IMR-90 (cell line): ENCODE measurements around the gene SCGB3A2. TPM values are rescaled to one million over a fixed set of nuclear protein-coding genes. Genes with fewer than 3 reads are reported as not detected.

Experiments used
- ATAC-seq: fragments of 200-7000 bp; cut with Tn5 transposase; 2 replicates; pipeline ENCODE4 v1.9.1; 2020; ENCODE audit warnings: low read depth, mild to moderate bottlenecking, moderate library complexity
- BruUV-seq: library from RNA; stranded (reverse); fragments of 400-500 nt; replicated peaks from 2 replicates; lab custom pipeline; 2021; lab: Mats Ljungman, UMichigan
- CTCF ChIA-PET: fragments of 300-600 bp; formaldehyde crosslinking; extraction: SDS; loops from one replicate; lab custom pipeline; 2021; ENCODE audit warnings: antibody characterized with exemption; lab: Yijun Ruan, JAX
- POLR2A ChIA-PET: fragments of 300-600 bp; sonication (Branson Sonifier 250); formaldehyde crosslinking; loops from one replicate; lab custom pipeline; 2022; ENCODE audit warnings: antibody characterized with exemption; ENCODE audit not compliant: unreplicated experiment; lab: Charles Lee
- DNase-seq: peaks from one replicate; pipeline ENCODE4 v3.0.0; 2013
- H2AFZ ChIP-seq: replicated peaks from 2 replicates; pipeline ENCODE3; 2013; ENCODE audit warnings: low read length, mild to moderate bottlenecking; ENCODE audit not compliant: poor library complexity
- H2AK5ac ChIP-seq: 2 replicates; pipeline ENCODE4 v1.6.1; 2013; ENCODE audit warnings: low read depth, low read length, inconsistent platforms
- H2AK9ac ChIP-seq: replicated peaks from 2 replicates; pipeline ENCODE3; 2013; ENCODE audit warnings: mild to moderate bottlenecking, low read depth, low read length, moderate library complexity; ENCODE audit not compliant: poor library complexity
- H2BK120ac ChIP-seq: 2 replicates; pipeline ENCODE4 v1.6.1; 2013; ENCODE audit warnings: low read depth, low read length, inconsistent platforms
- H2BK15ac ChIP-seq: 3 replicates; pipeline ENCODE4 v1.6.1; 2013; ENCODE audit warnings: low read depth, low read length, inconsistent platforms
- H2BK20ac ChIP-seq: 2 replicates; pipeline ENCODE4 v1.6.1; 2013; ENCODE audit warnings: low read depth, mild to moderate bottlenecking, inconsistent platforms, low read length, moderate library complexity
- H2BK5ac ChIP-seq: 2 replicates; pipeline ENCODE4 v1.6.1; 2013; ENCODE audit warnings: mild to moderate bottlenecking, low read depth, low read length, inconsistent platforms; ENCODE audit not compliant: poor library complexity, severe bottlenecking
- H3K14ac ChIP-seq: replicated peaks from 2 replicates; pipeline ENCODE4 v1.6.1; 2013; ENCODE audit warnings: low read depth, low read length, inconsistent platforms
- H3K18ac ChIP-seq: 2 replicates; pipeline ENCODE4 v1.6.1; 2013; ENCODE audit warnings: low read depth, low read length, control low read depth
- H3K23ac ChIP-seq: 2 replicates; pipeline ENCODE4 v1.6.1; 2013; ENCODE audit warnings: low read depth, low read length, inconsistent platforms
- H3K27ac ChIP-seq: 2 replicates; pipeline ENCODE4 v1.5.1; 2013; ENCODE audit warnings: mild to moderate bottlenecking, control low read depth, low read length; ENCODE audit not compliant: insufficient read depth
- H3K27me3 ChIP-seq: 2 replicates; pipeline ENCODE4 v1.6.1; 2013; ENCODE audit warnings: low read length; ENCODE audit not compliant: control insufficient read depth, insufficient read depth
- H3K36me3 ChIP-seq: 2 replicates; pipeline ENCODE4 v1.6.1; 2013; ENCODE audit warnings: low read length, mixed read lengths; ENCODE audit not compliant: control insufficient read depth, insufficient read depth
- H3K4ac ChIP-seq: 2 replicates; pipeline ENCODE4 v1.6.1; 2013; ENCODE audit warnings: low read depth, low read length, inconsistent platforms
- H3K4me1 ChIP-seq: 2 replicates; pipeline ENCODE4 v1.6.1; 2013; ENCODE audit warnings: low read length, mixed read lengths; ENCODE audit not compliant: control insufficient read depth, insufficient read depth
- H3K4me2 ChIP-seq: 2 replicates; pipeline ENCODE4 v1.6.1; 2013; ENCODE audit warnings: low read depth, mild to moderate bottlenecking, control low read depth, low read length, moderate library complexity
- H3K4me3 ChIP-seq: 2 replicates; pipeline ENCODE4 v1.5.1; 2013; ENCODE audit warnings: low read depth, mild to moderate bottlenecking, control low read depth, low read length, moderate library complexity; ENCODE audit not compliant: insufficient read depth
- H3K56ac ChIP-seq: 2 replicates; pipeline ENCODE4 v1.6.1; 2013; ENCODE audit warnings: low read length, inconsistent platforms; ENCODE audit not compliant: insufficient read depth; ENCODE audit errors: extremely low read depth
- H3K79me1 ChIP-seq, 2 experiments: 2 replicates each; pipeline ENCODE4 v1.6.1; 2013; ENCODE audit warnings: low read length in 2 of 2, inconsistent platforms in 1 of 2, low read depth in 1 of 2
- H3K9ac ChIP-seq: 2 replicates; pipeline ENCODE4 v1.6.1; 2013; ENCODE audit warnings: low read depth, low read length, control low read depth
- H3K9me1 ChIP-seq: 2 replicates; pipeline ENCODE4 v1.6.1; 2013; ENCODE audit warnings: low read length, inconsistent platforms; ENCODE audit not compliant: insufficient read depth
- H3K9me3 ChIP-seq: 2 replicates; pipeline ENCODE4 v1.6.1; 2013; ENCODE audit warnings: low read length; ENCODE audit not compliant: control insufficient read depth, insufficient read depth
- H4K20me1 ChIP-seq: 2 replicates; pipeline ENCODE4 v1.6.1; 2013; ENCODE audit warnings: low read length, inconsistent platforms; ENCODE audit not compliant: insufficient read depth
- H4K5ac ChIP-seq: 2 replicates; pipeline ENCODE4 v1.6.1; 2013; ENCODE audit warnings: mild to moderate bottlenecking, low read depth, low read length, control low read depth
- H4K8ac ChIP-seq, 2 experiments: 2 replicates each; pipeline ENCODE4 v1.6.1; 2013; ENCODE audit warnings: low read depth in 2 of 2, low read length in 2 of 2, control low read depth in 1 of 2, inconsistent platforms in 1 of 2
- H4K91ac ChIP-seq: 2 replicates; pipeline ENCODE4 v1.6.1; 2013; ENCODE audit warnings: low read depth, low read length, inconsistent platforms; ENCODE audit not compliant: insufficient read depth
- CHD1 ChIP-seq: IDR thresholded peaks from 2 replicates; pipeline ENCODE4 v1.6.1; 2012; ENCODE audit warnings: low read depth, low read length, improper control_type of control experiment
- CTCF ChIP-seq: conservative IDR thresholded peaks from 2 replicates; pipeline ENCODE4 v1.5.1; 2012; ENCODE audit warnings: mild to moderate bottlenecking, low read depth, low read length, improper control_type of control experiment
- ELK1 ChIP-seq: fragments of 150-350 bp; IDR thresholded peaks from 2 replicates; pipeline ENCODE4 v1.6.1; 2016; ENCODE audit warnings: low read depth, mild to moderate bottlenecking, low read length, moderate library complexity, borderline replicate concordance
- FOS ChIP-seq: fragments of 150-350 bp; IDR thresholded peaks from 2 replicates; pipeline ENCODE4 v1.6.1; 2016; ENCODE audit warnings: low read depth, low read length
- MAFK ChIP-seq: IDR thresholded peaks from 2 replicates; pipeline ENCODE4 v1.6.1; 2012; ENCODE audit warnings: low read depth, low read length, improper control_type of control experiment
- MXI1 ChIP-seq: IDR thresholded peaks from 2 replicates; pipeline ENCODE4 v1.6.1; 2012; ENCODE audit warnings: low read depth, mild to moderate bottlenecking, low read length, moderate library complexity, borderline replicate concordance
- NFE2L2 ChIP-seq: fragments of 150-350 bp; IDR thresholded peaks from 2 replicates; pipeline ENCODE4 v1.6.1; 2016; ENCODE audit warnings: low read depth, mild to moderate bottlenecking, low read length
- POLR2A ChIP-seq: IDR thresholded peaks from 2 replicates; pipeline ENCODE4 v1.6.1; 2012; ENCODE audit warnings: mild to moderate bottlenecking, low read depth, low read length
- RAD21 ChIP-seq: IDR thresholded peaks from 2 replicates; pipeline ENCODE4 v1.6.1; 2012; ENCODE audit warnings: low read length, improper control_type of control experiment
- RCOR1 ChIP-seq: IDR thresholded peaks from 2 replicates; pipeline ENCODE4 v1.6.1; 2012; ENCODE audit warnings: mild to moderate bottlenecking, low read length, improper control_type of control experiment; ENCODE audit not compliant: insufficient replicate concordance
- RFX5 ChIP-seq: IDR thresholded peaks from 2 replicates; pipeline ENCODE4 v1.8.0; 2012; ENCODE audit warnings: low read depth, mild to moderate bottlenecking, low read length, moderate library complexity
- SMC3 ChIP-seq: fragments of 150-350 bp; IDR thresholded peaks from 2 replicates; pipeline ENCODE4 v1.6.1; 2016; ENCODE audit warnings: low read depth, mild to moderate bottlenecking, antibody characterized with exemption, low read length, moderate library complexity
- WGBS, 2 experiments: methylation state at CpG; one replicate each; pipeline versions ENCODE4 v1.1.5 to v1.1.7; 2013; ENCODE audit warnings: missing lambda C conversion rate in 2 of 2; ENCODE audit not compliant: insufficient read length in 1 of 2; ENCODE audit errors: extremely low coverage in 2 of 2; 5-methylcytosine and 5-hydroxymethylcytosine counted together
- dilution Hi-C: fragments of 300-500 bp; cut with HindIII; formaldehyde crosslinking; loops from one replicate; pipeline ENCODE4 v1.14.3; 2018; ENCODE audit warnings: low sequenced_read_pairs; ENCODE audit not compliant: unreplicated experiment
- in situ Hi-C: fragments of 300-500 bp; cut with MboI; formaldehyde crosslinking; loops from 3 replicates; pipeline ENCODE4 v1.14.3; 2019; ENCODE audit warnings: low sequenced_read_pairs, inconsistent platforms, mixed read lengths
- intact Hi-C: fragments of 100-400 bp; cut with micrococcal nuclease; formaldehyde crosslinking; loops from 2 replicates; pipeline ENCODE4 v1.10.0; 2022
- polyA plus RNA-seq, 3 experiments: library from polyadenylated mRNA; depleted of rRNA; stranded (reverse); fragments of >200 nt; gene quantifications; 2 replicates each; pipeline ENCODE4 v1.2.3, GENCODE V29; 2012; ENCODE audit warnings: low replicate concordance in 1 of 3
- total RNA-seq: library from RNA; depleted of rRNA; stranded (reverse); fragments of >200 nt; gene quantifications from 2 replicates; pipeline ENCODE4 v1.2.3, GENCODE V29; 2012

The SCGB3A2 gene
- total and polyA plus RNA-seq, 2 of the 4 experiments (the other 2 are of a cell fraction): not detected

- in situ Hi-C loops (no loop called here), intact Hi-C loops (no loop called here), dilution Hi-C loops (no loop called here)
- no peak overlapping the region for H3K23ac ChIP-seq
- no peaks in the 10 kb centered on the region for H3K36me3 ChIP-seq
- no peak overlapping the region for H3K14ac ChIP-seq
- no peak overlapping the region for H4K5ac ChIP-seq
- H3K18ac ChIP-seq: no peak overlapping the region
- H4K8ac ChIP-seq: no peak overlapping the region
- no peak overlapping the region for H2BK5ac ChIP-seq
- no peaks in the 10 kb centered on the region for H3K9me3 ChIP-seq
- ChIA-PET POLR2A (no interaction called here), CTCF (no interaction called here)
- H3K56ac ChIP-seq: no peak overlapping the region
- H4K20me1 ChIP-seq: no peaks in the 10 kb centered on the region
- H3K27me3 ChIP-seq: no peaks in the 10 kb centered on the region
- no peak overlapping the region for H3K27ac ChIP-seq
- DNase-seq: no peak
- H2BK15ac ChIP-seq: no peak overlapping the region
- ATAC-seq: no peak
- no peaks in the 10 kb centered on the region for H3K9me1 ChIP-seq
- no peak overlapping the region for H3K4me2 ChIP-seq
- H2AK9ac ChIP-seq: no peak overlapping the region
- no CpG with 5 or more reads among the region's 3 CpGs for WGBS, 2 experiments
- H3K79me1 ChIP-seq: no peaks in the 10 kb centered on the region
- TF ChIP-seq MAFK (no peak), RCOR1 (no peak), POLR2A (no peak), RAD21 (no peak), SMC3 (no peak), CHD1 (no peak), NFE2L2 (no peak), CTCF (no peak), ELK1 (no peak), MXI1 (no peak), FOS (no peak), RFX5 (no peak)
- H3K4ac ChIP-seq: no peak overlapping the region
- BruUV-seq: no TSS peak
- no peak overlapping the region for H2AFZ ChIP-seq
- no peak overlapping the region for H2BK20ac ChIP-seq
- no peak overlapping the region for H2AK5ac ChIP-seq
- no peaks in the 10 kb centered on the region for H3K4me1 ChIP-seq
- no peak overlapping the region for H3K4me3 ChIP-seq
- no peak overlapping the region for H4K91ac ChIP-seq
- no peak overlapping the region for H2BK120ac ChIP-seq
- H3K9ac ChIP-seq: no peak overlapping the region
Observed at GRCh38 chr5:147851578-147851977, 26.9 kb upstream of the SCGB3A2 start.
